Measurements from ENCODE around the gene KRTAP10-10.

Gene KRTAP10-10

GRCh38 chr21:44648557-44649311, 11.6 kb downstream of the KRTAP10-10 start:
- no peaks in the 10 kb centered on the region for H3K36me3 ChIP-seq

GRCh38 chr21:44649521-44650100, 12.5 kb downstream of the KRTAP10-10 start:
- Histone ChIP-seq H3K27me3 (peaks cover 0 to 30% of the 10 kb centered on the region in 2 donors), H3K27ac (no peak overlapping the region), H3K4me1 (no peaks in the 10 kb centered on the region), H3K9me3 (peaks cover 0 to 8% (median 6%) of the 10 kb centered on the region in 3 donors), H3K36me3 (no peaks in the 10 kb centered on the region), H3K4me3 (no peak overlapping the region)
- no peak for TF ChIP-seq CTCF (IDR thresholded peaks at IDR 0.05)
- intact Hi-C loops (cut with DNase I; ENCODE audit: low total_unique reads) = no loop called here
- DNase-seq = no peak

More at GRCh38 chr21:44648557-44649311, 11.6 kb downstream of the KRTAP10-10 start:
- H3K4me3 ChIP-seq = no peak overlapping the region
- TF ChIP-seq CTCF (IDR thresholded peaks at IDR 0.05) = no peak
- intact Hi-C loops (cut with DNase I; ENCODE audit: low total_unique reads) = no loop called here
- peaks cover 0 to 30% of the 10 kb centered on the region in 2 donors for H3K27me3 ChIP-seq
- H3K9me3 ChIP-seq = peaks cover 0 to 8% (median 6%) of the 10 kb centered on the region in 3 donors
- no peak for DNase-seq
- no peaks in the 10 kb centered on the region for H3K4me1 ChIP-seq
- no peak overlapping the region for H3K27ac ChIP-seq

GRCh38 chr21:44650265-44650972, 13.3 kb downstream of the KRTAP10-10 start:
- peaks cover 0 to 4% (median 1%) of the 10 kb centered on the region in 3 donors for H3K9me3 ChIP-seq
- no peak for TF ChIP-seq CTCF (IDR thresholded peaks at IDR 0.05)
- no peak for DNase-seq
- no peaks in the 10 kb centered on the region for H3K36me3 ChIP-seq
- no peak overlapping the region for H3K27ac ChIP-seq
- H3K4me1 ChIP-seq = no peaks in the 10 kb centered on the region
- intact Hi-C loops (cut with DNase I; ENCODE audit: low total_unique reads) = no loop called here
- H3K4me3 ChIP-seq = no peak overlapping the region
- peaks cover 0 to 30% of the 10 kb centered on the region in 2 donors for H3K27me3 ChIP-seq

GRCh38 chr21:44650973-44651675, 14.0 kb downstream of the KRTAP10-10 start:
- Histone ChIP-seq H3K36me3 (no peaks in the 10 kb centered on the region), H3K27me3 (peaks cover 0 to 30% of the 10 kb centered on the region in 2 donors), H3K4me1 (no peaks in the 10 kb centered on the region), H3K9me3 (no peaks in the 10 kb centered on the region), H3K4me3 (no peak overlapping the region), H3K27ac (no peak overlapping the region)
- no peak for TF ChIP-seq CTCF (IDR thresholded peaks at IDR 0.05)
- intact Hi-C loops (cut with DNase I; ENCODE audit: low total_unique reads) = no loop called here
- DNase-seq = no peak

- H3K27me3 ChIP-seq = peaks cover 0 to 22% of the 10 kb centered on the region in 2 donors
- no peak for DNase-seq
- no peak for TF ChIP-seq CTCF (IDR thresholded peaks at IDR 0.05)
- intact Hi-C loops (cut with DNase I; ENCODE audit: low total_unique reads) = no loop called here
- no peak overlapping the region for H3K27ac ChIP-seq
- peaks cover 0 to 6% (median 0%) of the 10 kb centered on the region in 3 donors for H3K9me3 ChIP-seq
- H3K36me3 ChIP-seq = no peaks in the 10 kb centered on the region
- H3K4me1 ChIP-seq = no peaks in the 10 kb centered on the region
- H3K4me3 ChIP-seq = no peak overlapping the region
These were observed 16.0 kb downstream of the KRTAP10-10 start for GRCh38 chr21:44653123-44653522.

Data from tibial artery (tissue), 4 donors.